ENCODE measurements around the gene PADI3.

PADI3 gene

DNA sequence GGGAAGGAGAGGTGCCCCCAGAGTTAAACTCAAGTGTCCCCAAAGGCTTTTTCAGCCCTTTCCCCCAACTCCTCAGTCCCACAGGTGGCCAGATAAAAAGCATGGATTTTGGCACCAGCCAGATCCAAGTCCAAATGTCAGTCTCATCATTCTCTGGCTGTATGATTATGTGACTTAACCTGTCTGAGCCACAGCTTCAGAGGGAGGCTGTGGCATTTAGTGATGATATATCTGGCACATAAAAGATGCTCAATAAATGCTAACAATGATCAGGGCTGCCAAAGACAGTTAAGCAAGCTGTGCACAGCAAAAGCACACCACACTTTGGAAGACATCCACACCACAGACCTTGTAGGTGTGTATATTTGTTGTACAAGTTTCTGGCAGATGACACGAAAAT is 5.6 kb upstream of the PADI3 start:
- no peak for DNase-seq

- no peak for DNase-seq
These were observed 3.8 kb upstream of the PADI3 start for GRCh38 chr1:17244821-17245740.

GRCh38 chr1:17245816-17246325 is 3.0 kb upstream of the PADI3 start:
- no peak for DNase-seq

DNA sequence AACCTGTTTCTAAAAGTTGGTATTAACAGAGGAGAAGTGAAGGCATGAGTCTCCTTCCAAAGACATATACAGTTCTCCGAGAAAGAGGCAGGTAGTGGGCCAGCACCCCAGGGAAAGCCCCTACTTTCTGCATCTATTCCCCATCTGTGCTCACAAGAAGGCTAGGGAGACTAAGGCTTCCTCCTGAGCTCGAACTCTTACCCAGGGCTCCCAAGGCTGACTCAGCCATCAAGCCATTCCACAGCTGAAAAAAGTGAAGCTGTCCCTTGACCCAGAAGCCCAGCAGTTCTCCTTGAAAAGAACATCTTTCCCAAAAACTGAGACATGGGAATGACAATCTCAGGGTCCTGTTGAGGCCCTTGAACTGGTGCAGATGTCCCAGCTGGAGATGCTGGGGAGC is 1.9 kb upstream of the PADI3 start:
- DNase-seq: no peak

GRCh38 chr1:17250601-17251000 is 1.7 kb downstream of the PADI3 start:
- no peak for DNase-seq

DNA sequence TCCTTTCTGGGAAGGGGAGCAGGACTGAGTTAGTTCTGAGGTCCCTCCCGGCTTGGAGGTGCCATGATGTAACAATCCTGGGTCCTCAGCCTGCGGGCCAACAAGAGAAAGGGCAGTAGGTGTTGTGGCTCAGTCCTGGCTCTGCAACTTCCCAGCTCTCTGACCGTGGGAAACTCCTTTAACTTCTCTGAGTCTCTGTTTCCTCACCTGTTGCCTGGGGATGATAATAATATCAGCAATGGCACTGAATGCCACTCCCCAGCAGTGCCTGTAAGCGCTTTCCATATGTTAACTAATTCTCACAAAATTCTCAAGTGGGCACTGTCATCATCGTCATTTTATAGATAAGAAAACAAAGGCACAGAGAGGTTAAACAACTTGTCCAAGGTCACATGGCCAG is 2.3 kb downstream of the PADI3 start:
- DNase-seq: no peak

DNA sequence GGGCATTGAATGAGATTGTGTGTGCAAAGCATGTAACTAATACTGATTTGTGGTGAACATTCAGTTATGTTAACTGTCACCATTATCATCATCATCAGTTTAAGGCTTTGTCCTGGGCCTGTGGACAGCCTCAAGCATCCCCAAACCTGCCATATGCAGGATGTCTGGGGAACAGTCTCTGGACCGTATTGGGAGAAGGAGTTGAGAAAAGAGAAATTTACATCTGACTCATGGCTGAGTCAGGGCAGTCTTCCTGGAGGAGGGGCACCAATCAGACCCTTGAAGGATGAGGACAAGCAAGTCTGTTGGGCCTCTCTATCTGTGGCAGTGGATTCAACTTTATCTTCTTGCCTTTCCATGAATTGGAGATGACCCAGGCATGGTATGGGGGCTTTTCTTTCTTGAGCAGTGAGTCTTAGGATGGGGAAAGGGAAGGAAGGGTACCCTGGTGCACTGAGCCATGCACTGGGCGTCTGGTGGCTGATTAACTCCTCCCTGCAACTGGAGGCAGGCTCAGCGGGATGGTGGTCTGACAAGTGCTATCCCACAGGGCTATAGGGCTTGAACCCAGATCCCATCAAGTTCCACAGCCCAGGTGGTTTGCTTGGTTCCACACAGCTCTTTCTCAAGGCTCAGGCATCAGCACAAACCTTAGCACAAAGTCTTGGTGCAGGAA is 2.9 kb downstream of the PADI3 start:
- DNase-seq: no peak

GRCh38 chr1:17255336-17255735 is 6.4 kb downstream of the PADI3 start:
- DNase-seq: no peak

DNA sequence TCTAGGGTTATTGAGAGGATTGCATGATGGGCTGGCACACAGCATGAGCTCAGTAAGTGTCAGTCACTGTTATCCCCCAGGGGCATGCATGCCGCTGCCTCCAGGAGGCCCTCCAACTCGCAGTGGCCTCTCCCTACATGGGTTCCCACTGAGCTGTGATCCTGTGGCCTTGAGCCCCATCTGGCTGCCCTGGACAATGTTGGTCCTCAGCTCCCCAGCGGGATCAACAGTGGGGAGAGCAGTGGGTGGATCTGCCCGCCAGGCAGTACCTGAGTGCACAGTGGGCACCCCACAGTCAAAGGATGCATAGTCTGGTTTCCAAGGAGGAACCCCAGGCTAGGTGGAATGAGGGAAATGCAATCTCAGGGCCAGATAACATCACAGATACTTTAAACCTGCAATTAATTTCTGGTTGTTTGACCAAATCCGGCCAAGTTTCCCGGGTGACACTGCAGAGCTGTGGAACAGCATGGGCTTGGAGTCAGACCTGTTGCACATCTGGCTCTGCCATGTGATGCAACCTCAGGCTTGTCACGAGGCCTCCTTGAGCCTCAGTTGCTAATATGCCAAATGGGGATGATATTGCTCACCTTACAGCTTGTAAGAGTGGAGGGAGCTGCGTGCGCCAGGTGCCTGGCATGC is 9.3 kb downstream of the PADI3 start:
- no peak for DNase-seq

- no peak for DNase-seq
These were observed 9.8 kb downstream of the PADI3 start for GRCh38 chr1:17258758-17259130.

- no peak for DNase-seq
These were observed 10.5 kb downstream of the PADI3 start for GRCh38 chr1:17259233-17259873.

DNA sequence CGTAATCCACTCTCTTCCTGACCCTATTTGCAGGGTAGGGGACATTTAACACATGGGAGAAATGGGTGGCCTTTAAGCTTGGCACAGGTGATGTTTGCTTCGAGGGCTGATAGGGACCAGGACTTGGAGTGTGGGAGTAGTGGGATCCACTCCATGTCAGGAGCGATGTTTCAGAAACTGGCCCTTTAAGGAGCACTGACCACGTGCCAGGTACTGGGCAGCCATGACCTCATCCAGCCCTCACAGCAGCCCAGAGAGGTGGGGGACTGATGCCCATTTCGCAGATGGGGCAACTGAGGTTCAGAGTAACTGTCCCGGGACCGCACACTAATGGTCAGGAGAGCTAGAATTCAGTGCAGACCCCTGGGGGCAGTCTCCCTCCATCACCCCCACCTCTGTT is 11.4 kb downstream of the PADI3 start:
- no peak for DNase-seq

- DNase-seq: no peak
These were observed 11.8 kb downstream of the PADI3 start for GRCh38 chr1:17260738-17261137.

- DNase-seq: no peak
These were observed 15.0 kb downstream of the PADI3 start for GRCh38 chr1:17263936-17264335.

DNA sequence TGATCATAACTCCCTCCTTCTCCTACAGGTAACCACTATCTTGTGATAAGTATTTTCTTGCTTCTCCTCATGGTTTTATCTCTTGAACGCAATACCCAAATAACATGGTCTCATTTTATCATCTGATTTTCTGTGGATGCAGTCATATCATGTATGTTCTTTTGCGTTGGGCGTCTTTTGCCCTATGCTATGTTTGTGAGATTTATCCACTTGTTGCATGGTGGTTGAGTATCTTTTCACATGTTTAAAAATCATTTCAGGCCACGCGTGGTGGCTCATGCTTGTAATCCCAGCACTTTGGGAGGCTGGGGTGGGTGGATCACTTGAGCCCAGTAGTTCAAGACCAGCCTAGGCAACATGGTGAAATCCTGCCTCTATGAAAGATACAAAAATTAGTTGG is 15.6 kb downstream of the PADI3 start:
- no peak for DNase-seq

- DNase-seq: no peak
These were observed 16.3 kb downstream of the PADI3 start for GRCh38 chr1:17265162-17265561.

- no peak for DNase-seq
These were observed 17.1 kb downstream of the PADI3 start for GRCh38 chr1:17265950-17266349.

DNA sequence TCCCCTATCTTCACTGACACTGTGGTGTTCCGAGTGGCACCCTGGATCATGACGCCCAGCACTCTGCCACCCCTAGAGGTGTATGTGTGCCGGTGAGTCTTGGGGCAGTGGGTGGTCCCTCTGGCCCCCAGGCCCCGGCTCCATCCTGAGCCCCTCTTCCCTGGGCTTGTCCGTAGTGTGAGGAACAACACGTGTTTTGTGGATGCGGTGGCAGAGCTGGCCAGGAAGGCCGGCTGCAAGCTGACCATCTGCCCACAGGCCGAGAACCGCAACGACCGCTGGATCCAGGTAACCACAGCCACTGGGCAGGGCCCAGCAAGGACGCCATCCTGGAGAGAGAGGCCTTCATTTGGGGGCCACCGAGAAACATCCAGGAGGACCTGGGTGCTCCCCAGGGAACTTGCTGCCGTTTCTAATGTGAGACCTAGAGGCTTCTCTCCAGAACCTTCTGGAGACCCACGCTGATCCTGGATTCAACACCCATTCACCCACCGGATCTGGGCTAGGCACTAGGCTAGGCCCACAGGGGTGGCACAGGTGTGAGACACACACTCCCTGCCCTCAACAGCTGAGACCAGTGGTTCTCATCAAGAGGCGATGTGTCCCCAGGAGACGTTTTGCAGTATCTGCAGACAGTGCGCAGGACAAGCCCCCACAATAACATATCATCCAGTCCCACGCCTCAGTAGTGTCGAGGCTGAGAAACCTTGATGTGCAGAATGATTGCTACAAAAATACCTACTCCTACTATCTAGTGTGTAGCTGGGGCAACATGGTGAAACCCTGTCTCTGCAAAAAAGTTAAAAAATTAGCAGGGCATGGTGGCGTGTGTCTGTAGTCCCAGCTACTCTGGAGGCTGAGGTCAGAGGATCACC is 22.2 kb downstream of the PADI3 start:
- no peak for DNase-seq

DNA sequence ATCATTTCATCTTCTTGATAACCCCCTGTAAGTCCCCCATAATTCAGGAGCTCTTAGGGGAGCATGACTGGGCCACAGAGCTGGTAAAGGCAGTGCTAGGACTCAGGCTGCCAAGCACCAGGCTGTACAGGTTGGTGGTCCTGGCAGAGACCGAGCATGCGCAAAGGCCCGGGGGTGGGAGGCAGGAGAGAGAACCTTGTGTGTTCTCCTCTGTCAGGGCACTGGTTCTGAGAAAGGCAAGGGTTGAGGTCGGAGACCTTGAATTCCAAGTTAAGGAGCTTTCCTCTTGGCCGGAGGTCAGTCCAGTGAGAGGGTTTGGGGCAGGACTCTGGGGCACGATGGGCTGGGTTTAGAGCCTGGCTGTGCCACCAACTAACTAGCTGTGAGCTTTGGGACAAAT is 23.2 kb downstream of the PADI3 start:
- DNase-seq: no peak

- no peak for DNase-seq
These were observed 23.7 kb downstream of the PADI3 start for GRCh38 chr1:17272646-17273045.

DNA sequence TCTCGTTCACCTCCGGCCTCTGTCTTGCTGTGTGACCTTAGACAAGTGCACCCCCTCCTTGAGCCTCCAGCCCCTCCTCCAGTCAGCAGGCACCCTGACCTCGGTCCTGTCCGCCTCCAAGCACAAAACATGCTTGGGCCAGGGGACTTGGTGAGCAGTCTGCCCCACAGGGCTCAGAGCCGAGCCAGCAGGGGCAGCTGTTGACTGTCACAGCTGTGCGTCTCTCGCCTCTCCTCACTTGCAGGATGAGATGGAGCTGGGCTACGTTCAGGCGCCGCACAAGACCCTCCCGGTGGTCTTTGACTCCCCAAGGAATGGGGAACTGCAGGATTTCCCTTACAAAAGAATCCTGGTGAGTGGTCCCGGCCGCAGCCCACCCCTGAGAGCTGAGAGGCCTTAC is 24.2 kb downstream of the PADI3 start:
- no peak for DNase-seq

All from NCI-H187 (cell line).